ENCODE data around the gene CA6.
A peak's percentile ranks its signal among the peaks of the same experiment; 100 is the strongest.

Gene CA6

DNA sequence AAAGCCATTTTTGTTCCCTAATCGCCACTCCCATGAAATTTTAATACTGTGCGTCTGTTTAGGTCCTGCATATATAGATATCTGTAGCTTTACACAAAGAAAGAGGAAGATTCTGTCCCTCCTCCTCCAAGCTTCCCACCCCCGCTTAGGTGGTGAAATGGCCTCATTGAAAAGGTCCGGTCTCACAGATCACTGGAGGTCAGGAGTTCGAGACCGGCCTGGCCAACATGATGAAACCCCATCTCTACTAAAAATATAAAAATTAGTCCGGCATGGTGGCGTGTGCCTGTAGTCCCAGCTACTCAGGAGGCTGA, 59.7 kb downstream of the CA6 start:
- no peak for DNase-seq (ENCODE audit: low read depth)
- 0 out of 2 replicates have a peak, but pooled peaks have one; percentile 5 for TF ChIP-seq MYC (IDR thresholded peaks at IDR 0.05; ENCODE audit: low read depth, low read length)
- no peak for TF ChIP-seq POLR2A (IDR thresholded peaks at IDR 0.05; ENCODE audit: extremely low read depth, insufficient read length)
- no peak overlapping the region for H3K4me3 ChIP-seq (ENCODE audit: low read depth, low read length)

DNA sequence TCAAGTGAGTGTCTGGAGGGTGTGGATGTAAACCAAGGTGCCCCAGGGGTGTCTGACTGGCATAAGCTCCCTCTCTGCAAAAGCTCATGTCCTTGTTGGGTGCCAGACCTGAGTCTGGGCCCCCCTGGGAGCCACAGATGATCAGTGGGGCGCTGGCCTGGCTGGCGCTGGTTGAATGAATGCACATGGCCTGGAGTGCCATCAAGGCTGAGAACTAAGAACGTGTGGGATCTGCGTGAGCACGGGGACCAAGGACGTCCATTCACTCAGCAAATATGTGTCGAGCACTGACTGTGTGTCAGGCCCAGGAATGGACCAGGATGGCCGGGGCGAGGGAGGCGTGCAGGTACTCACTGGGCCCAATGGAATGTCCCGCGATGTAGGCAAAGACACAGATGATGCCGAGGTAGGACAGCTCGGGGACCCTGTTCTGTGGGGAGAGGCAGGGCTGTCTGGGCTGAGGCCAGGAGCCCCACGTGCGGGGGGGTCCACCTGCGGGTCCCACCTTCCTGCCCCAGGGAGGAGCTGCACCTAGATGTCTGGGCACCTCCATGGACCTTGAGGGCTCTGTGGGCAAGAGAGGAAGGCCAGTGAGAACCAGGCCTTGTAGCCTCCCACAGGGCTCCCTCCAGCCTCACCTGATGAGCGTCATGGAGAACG, 61.4 kb downstream of the CA6 start:
- H3K4me3 ChIP-seq (ENCODE audit: low read depth, low read length) = no peak overlapping the region
- TF ChIP-seq, protein P1, sequence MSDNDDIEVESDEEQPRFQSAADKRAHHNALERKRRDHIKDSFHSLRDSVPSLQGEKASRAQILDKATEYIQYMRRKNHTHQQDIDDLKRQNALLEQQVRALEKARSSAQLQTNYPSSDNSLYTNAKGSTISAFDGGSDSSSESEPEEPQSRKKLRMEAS (IDR thresholded peaks at IDR 0.05; ENCODE audit: low read depth, low read length) = no peak
- TF ChIP-seq MYC (IDR thresholded peaks at IDR 0.05; ENCODE audit: low read depth, low read length) (no peak), POLR2A (IDR thresholded peaks at IDR 0.05; ENCODE audit: extremely low read depth, insufficient read length) (no peak)
- TF ChIP-seq, protein P2, sequence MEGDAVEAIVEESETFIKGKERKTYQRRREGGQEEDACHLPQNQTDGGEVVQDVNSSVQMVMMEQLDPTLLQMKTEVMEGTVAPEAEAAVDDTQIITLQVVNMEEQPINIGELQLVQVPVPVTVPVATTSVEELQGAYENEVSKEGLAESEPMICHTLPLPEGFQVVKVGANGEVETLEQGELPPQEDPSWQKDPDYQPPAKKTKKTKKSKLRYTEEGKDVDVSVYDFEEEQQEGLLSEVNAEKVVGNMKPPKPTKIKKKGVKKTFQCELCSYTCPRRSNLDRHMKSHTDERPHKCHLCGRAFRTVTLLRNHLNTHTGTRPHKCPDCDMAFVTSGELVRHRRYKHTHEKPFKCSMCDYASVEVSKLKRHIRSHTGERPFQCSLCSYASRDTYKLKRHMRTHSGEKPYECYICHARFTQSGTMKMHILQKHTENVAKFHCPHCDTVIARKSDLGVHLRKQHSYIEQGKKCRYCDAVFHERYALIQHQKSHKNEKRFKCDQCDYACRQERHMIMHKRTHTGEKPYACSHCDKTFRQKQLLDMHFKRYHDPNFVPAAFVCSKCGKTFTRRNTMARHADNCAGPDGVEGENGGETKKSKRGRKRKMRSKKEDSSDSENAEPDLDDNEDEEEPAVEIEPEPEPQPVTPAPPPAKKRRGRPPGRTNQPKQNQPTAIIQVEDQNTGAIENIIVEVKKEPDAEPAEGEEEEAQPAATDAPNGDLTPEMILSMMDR (IDR thresholded peaks at IDR 0.05; ENCODE audit: low read depth, low read length) = no peak
- no peak for DNase-seq (ENCODE audit: low read depth)

DNA sequence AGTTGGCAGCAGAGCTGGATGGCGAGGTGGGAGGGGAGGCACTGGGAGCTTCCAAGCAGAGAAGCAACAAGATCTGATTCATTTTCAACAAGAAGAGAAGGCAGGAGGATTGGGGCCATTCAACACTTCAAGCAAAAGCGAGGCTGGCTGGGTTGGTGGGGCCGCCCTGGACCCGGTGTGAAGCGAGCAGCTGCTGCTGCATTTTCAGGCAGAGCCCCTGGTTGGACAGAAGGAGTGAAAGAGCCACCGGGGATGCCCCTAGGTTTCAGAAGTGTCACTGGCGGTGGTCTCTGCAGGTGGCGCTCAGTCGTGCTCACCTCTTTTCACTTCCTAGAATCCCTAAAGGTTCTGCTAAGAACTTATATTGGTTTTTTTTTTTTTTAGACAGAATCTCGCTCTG, 62.6 kb downstream of the CA6 start:
- TF ChIP-seq, protein P2 (IDR thresholded peaks at IDR 0.05; ENCODE audit: low read depth, low read length) = no peak
- TF ChIP-seq POLR2A (IDR thresholded peaks at IDR 0.05; ENCODE audit: extremely low read depth, insufficient read length) (no peak), MYC (IDR thresholded peaks at IDR 0.05; ENCODE audit: low read depth, low read length) (no peak)
- TF ChIP-seq, protein P1 (IDR thresholded peaks at IDR 0.05; ENCODE audit: low read depth, low read length) = no peak
- H3K4me3 ChIP-seq (ENCODE audit: low read depth, low read length) = no peak overlapping the region
- DNase-seq (ENCODE audit: low read depth) = no peak

DNA sequence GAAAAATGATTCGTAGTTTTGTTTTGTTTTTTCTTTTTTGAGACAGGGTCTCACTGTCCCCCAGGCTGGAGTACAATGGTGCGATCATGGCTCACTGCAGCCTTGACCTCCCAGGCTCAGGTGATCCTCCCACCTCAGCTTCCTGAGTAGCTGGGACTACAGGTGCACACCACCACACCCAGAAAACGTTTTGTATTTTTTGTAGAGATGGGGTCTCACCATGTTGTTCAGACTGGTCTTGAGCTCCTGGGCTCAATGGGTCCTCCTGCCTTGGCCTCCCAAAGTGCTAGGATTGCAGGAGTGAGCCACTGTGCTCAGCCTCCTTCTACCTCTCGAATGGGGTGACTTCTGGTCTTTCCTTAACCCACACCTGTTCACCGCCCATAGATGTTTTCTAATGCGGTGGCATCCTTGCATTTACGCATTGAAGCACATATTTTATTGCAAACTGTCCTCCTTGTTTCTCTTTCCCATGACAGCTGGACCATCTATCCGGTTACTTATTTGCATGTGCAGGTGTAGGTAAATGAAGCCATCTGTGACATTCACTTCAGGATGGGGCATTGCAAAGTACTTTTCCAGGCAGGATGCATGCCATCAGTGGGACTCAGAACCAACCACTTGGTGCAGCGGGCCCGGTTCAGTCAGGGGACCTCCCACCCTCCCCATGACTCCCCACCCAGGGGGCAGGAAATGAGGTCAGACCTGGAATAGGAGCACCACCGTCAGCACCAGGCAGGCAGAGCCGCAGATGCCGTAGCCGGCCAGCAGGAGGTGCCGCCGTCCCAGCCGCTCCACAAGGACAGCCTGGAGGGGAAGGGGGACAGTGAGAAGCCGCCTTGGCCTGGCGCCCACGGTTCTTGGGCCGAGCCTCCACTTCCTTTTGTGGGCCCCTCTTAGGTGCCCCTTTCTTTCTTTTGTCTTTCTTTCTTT, 64.0 kb downstream of the CA6 start:
- no peak for TF ChIP-seq POLR2A (IDR thresholded peaks at IDR 0.05; ENCODE audit: extremely low read depth, insufficient read length)
- TF ChIP-seq, protein P1 (IDR thresholded peaks at IDR 0.05; ENCODE audit: low read depth, low read length) = no peak
- TF ChIP-seq, protein P2 (IDR thresholded peaks at IDR 0.05; ENCODE audit: low read depth, low read length) = peak; percentile 80
- TF ChIP-seq MYC (IDR thresholded peaks at IDR 0.05; ENCODE audit: low read depth, low read length) = no peak
- H3K4me3 ChIP-seq (ENCODE audit: low read depth, low read length) = no peak overlapping the region
- DNase-seq (ENCODE audit: low read depth) = peak; percentile 63

DNA sequence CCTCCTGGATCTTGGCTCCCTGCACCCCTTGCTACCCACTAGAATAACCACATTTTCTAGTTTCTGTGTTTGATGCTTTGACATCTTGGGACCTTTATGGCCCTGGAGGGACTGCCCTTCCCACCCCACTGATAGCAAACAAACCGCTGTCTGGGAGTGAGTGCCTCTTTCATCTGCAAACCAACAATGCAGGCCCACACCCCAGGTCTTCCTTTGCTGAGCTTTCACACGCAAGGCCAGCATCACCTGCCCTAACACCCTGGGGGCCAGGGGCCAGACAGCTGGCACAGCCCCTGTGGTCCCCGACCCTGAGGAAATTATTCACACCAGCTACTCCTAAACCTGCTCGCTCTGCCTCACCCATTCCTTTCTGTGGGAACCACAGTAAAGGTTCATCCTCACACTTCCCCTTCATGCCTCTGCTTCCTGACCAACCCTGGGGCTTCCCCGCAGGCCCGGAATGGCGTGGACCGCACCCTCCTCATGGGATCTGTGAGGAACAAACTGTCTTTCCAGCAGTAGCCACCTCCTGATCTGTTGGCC, 65.2 kb downstream of the CA6 start:
- no peak for DNase-seq (ENCODE audit: low read depth)
- no peak for TF ChIP-seq POLR2A (IDR thresholded peaks at IDR 0.05; ENCODE audit: extremely low read depth, insufficient read length)
- TF ChIP-seq, protein P1 (IDR thresholded peaks at IDR 0.05; ENCODE audit: low read depth, low read length) = no peak
- TF ChIP-seq, protein P2 (IDR thresholded peaks at IDR 0.05; ENCODE audit: low read depth, low read length) = no peak
- no peak for TF ChIP-seq MYC (IDR thresholded peaks at IDR 0.05; ENCODE audit: low read depth, low read length)
- no peak overlapping the region for H3K4me3 ChIP-seq (ENCODE audit: low read depth, low read length)

DNA sequence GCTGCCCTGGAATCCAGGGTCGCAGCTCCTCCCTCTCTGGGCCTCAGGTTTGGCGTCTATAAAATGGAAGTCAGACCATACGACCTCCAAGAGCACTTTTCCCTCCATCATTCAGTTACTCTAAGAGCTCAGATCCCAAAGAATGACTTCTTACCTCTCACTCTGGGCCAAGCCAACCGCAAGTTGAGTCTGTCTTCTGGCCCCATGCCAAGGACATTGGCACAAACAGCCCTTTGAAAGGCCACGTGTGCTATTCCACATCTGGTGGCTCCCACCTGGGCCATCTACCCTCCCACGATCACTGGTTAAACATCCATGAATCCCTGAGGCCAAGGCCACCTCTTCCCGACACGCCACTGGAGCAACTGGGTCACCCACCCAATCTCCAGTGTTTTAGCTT, 68.2 kb downstream of the CA6 start:
- DNase-seq (ENCODE audit: low read depth) = no peak
- TF ChIP-seq MYC (IDR thresholded peaks at IDR 0.05; ENCODE audit: low read depth, low read length) (no peak), POLR2A (IDR thresholded peaks at IDR 0.05; ENCODE audit: extremely low read depth, insufficient read length) (no peak)
- TF ChIP-seq, protein P2 (IDR thresholded peaks at IDR 0.05; ENCODE audit: low read depth, low read length) = no peak
- TF ChIP-seq, protein P1 (IDR thresholded peaks at IDR 0.05; ENCODE audit: low read depth, low read length) = no peak
- H3K4me3 ChIP-seq (ENCODE audit: low read depth, low read length) = no peak overlapping the region

All from NB4 (cell line).